ENCODE results near the gene CFAP299.

The CFAP299 gene

GRCh38 chr4:80447493-80447892 is 112.0 kb downstream of the CFAP299 start:
- no peak for DNase-seq (ENCODE audit: low read depth in 2 of 2)

GRCh38 chr4:80448056-80448455 is 112.5 kb downstream of the CFAP299 start:
- no peak for DNase-seq (ENCODE audit: low read depth in 2 of 2)

DNA sequence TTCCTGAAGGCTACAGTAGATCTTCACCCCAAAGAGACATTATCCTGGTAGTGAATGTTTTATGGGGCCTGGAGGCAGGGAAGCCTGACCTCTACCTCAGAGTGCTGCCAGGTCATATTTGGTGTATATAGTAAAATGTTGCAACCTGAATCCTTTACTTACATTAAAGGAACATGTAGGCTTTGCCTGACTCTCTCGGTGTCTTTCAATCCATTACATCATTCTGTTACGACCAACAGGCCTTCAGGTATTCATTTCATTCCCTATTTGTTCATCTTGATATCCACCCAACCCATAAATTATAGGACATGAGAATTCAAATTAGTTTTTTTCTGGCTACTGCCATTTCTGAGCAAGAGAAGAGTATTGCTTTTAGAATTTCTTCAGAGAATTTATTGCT is 116.5 kb downstream of the CFAP299 start:
- no peak for DNase-seq (ENCODE audit: low read depth in 2 of 2)

- DNase-seq (ENCODE audit: low read depth in 2 of 2), result no peak
Measured at GRCh38 chr4:80452768-80453167, 117.2 kb downstream of the CFAP299 start.

GRCh38 chr4:80454040-80454439 is 118.5 kb downstream of the CFAP299 start:
- no peak for DNase-seq (ENCODE audit: low read depth in 2 of 2)

GRCh38 chr4:80454556-80454955 is 119.0 kb downstream of the CFAP299 start:
- DNase-seq (ENCODE audit: low read depth in 2 of 2), result no peak

DNA sequence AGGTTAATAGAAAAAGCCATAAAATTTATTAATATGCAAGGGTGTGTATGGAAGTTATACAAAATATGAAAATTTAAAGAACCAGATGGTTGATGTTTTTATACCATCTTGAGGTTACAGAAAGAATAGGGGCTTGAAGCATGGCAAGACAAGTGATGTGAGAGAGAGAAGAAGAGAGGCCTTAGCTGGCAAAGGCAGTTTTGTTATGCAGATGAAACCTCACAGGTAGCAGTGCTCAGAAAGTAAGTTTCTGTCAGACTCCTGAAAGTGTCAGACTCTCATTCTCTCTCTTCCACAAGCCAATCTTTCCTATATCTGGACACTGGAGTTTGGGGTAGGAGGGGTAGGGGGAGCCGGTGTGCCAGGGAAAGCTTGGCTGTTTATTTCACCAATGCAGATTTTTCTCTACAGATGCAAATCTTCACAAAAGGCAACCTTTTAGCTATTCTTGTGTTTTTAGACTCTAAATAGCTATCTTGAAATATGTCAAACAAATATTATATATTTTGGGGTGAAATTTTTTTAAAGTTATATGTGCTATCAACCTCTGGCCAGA is 124.5 kb downstream of the CFAP299 start:
- DNase-seq (ENCODE audit: low read depth in 2 of 2), result no peak

GRCh38 chr4:80461412-80461811 is 125.9 kb downstream of the CFAP299 start:
- DNase-seq (ENCODE audit: low read depth in 2 of 2), result no peak

DNA sequence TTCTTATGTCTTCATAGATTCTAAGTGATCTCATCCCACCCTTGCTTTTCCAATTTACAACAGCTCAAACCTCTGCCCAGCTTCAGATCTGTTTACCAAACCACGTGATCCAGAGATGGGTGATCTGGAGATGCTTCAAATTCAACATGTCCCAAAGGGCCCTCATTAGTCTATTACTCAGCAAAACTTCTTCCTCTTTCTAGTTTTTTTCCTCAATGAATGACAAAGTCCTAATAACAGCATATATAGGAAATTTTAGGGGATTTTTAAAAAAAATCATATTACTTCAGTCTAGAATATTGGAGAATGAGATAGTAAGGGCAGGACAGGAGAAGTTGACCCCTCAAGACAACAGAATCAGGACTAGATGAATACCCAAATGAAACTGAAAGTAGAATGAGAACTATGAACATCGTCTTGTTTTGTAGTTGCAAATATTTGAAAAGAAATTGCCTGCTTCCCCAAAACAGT is 127.1 kb downstream of the CFAP299 start:
- DNase-seq (ENCODE audit: low read depth in 2 of 2), result no peak

GRCh38 chr4:80463509-80463908 is 128.0 kb downstream of the CFAP299 start:
- DNase-seq (ENCODE audit: low read depth in 2 of 2), result no peak

DNA sequence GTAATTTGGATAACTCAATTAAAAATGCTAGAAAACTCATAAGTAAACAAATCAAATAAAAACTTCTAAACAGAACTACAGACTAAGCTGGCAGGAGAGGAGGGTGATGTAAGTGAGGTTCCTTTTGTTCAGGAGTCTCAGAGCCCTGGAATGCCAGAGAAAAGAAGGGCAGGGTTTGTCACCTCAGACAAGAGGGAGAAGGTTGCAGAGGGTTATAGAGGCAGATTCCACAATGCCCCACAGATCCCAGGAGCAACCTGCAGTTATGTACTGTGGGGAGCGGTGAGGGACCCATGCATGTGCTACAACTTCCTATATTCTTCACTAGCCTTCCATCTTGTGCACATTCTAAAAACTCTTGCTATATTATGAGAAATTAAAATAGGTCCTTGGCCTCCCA is 129.7 kb downstream of the CFAP299 start:
- DNase-seq (ENCODE audit: low read depth in 2 of 2), result no peak

- DNase-seq (ENCODE audit: low read depth in 2 of 2), result no peak
Measured at GRCh38 chr4:80465736-80466135, 130.2 kb downstream of the CFAP299 start.

GRCh38 chr4:80466618-80467017 is 131.1 kb downstream of the CFAP299 start:
- no peak for DNase-seq (ENCODE audit: low read depth in 2 of 2)

DNA sequence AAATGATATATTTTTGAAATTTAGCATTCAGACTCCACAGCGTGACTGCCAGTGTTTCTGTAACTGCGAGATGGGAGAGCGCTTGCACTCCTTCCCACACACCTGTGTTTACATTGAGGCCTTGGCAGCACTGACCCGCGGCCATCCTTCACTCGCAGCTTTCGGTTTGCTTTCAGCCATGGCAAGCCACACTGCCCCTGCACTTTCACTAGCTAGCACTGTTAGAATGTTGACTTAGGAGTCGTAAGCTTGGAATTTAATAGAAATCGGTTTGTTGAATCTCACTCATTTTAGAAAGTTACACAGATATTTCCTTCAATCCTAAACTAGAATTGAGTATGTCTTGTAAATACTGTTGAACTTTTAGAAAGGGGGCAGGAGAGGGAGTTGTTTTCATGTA is 136.2 kb downstream of the CFAP299 start:
- no peak for DNase-seq (ENCODE audit: low read depth in 2 of 2)

DNA sequence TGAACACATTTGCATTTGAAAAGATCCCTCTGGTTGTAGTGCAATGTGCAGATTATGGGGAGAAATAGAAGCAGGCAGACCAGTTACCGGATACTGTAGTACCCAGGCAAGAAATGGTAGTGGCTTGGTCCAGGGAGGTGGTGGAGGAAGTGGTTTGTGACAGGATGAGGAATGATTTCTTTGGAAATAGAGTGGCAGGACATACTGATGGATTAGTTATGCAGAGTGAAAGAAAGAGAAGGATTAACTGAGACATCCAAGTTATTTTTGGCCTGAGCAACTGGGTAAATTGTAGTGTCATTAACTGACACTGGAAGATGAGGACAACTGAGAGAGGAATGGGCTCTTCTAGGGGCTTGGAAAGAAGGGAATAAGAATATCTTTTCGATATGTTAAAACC is 139.7 kb downstream of the CFAP299 start:
- no peak for DNase-seq (ENCODE audit: low read depth in 2 of 2)

DNA sequence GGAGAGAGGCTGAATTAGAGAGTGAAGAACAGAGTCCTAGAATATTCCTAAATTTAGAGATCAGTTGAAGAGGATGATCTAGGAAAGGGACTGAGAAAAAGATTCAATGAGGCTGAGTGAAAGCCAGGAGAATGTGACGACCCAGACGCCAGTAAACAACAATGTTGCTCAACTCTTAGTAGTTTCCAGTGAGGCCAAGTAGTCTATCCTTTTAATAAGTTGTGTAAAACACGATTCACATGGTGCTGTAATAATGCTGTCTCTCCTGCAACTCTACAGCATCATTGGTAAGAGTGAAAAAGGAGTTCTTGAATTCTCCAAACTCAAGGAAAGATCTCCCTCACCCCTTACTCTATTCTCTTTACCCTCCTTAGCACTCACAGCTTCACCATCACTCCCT is 140.3 kb downstream of the CFAP299 start:
- no peak for DNase-seq (ENCODE audit: low read depth in 2 of 2)

DNA sequence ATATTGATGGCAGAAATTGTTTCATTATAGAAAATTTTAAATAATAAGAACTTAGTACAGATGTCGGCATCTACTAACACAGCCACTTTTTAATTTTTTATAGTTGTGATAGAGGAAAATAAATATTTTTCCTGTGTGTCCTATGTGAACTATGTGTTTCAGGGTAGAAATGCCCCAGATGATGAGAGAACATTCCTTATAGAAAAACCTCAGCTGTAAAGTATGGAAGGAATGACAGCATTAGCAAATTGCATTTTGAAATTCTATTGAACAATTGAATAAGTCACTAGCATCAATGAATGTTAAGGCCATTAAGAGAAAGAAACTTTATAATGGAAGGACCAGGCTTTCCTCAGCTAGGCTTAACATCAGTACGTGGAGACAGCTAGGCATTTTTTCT is 149.2 kb downstream of the CFAP299 start:
- no peak for DNase-seq (ENCODE audit: low read depth in 2 of 2)

DNA sequence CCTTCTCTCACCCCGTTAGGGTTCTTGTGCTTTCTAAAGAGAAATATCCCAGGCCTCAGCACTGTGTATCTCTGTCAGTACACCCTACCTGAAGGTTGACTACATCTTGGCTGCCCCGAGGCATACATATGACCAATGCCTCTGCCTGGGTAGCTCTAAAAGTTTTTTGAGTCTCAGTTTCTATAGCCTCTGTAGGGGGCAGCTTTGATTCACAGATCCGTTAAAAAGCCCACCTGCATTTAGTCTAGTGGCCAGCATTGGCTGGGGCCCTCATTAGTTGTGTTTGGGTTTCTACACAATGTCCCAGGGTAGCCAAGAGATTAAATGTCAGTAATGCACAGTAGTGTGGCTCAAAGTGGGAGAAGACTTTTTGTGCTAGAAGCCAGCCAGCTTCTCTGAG is 151.1 kb downstream of the CFAP299 start:
- DNase-seq (ENCODE audit: low read depth in 2 of 2), result no peak

DNA sequence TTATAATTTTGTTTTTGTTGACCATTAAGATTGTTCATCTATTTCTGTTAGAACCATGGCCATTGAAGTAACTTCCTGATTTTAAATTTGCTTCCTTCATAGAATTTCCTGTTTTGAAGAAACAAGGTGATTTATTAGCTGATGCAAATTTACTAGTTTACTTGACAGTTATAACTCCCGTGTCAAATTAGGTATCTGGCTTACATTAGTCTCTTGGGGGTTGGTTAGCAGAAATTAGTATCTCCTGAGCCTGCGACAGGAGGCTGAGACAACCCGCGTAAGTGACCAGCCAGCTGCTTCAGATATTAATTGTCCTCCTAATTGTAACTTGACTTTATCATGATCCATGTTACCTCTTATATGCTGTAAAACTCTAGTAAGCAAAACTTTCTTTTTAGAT is 154.3 kb downstream of the CFAP299 start:
- no peak for DNase-seq (ENCODE audit: low read depth in 2 of 2)

DNA sequence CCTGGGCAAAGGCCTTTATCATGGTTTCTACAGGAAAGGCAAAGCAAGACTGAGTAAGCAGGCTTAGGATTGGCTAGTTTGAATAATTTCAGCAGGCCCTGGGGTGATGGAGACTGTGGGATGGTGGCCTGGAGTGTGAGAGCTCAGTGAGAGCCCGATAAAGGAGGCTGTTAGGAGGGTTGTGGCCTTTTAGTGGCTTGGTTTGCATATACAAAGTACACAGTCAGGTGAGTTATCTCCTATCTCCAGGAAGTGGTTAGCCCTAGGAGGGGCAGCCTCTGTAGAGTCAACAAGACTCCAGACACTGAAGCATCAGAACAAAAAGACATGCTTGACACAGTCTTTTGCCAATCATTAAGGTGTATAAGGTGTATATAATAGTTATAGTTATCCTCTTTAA is 157.2 kb downstream of the CFAP299 start:
- DNase-seq (ENCODE audit: low read depth in 2 of 2), result peak in 1 of 2 donors; percentile 12

DNA sequence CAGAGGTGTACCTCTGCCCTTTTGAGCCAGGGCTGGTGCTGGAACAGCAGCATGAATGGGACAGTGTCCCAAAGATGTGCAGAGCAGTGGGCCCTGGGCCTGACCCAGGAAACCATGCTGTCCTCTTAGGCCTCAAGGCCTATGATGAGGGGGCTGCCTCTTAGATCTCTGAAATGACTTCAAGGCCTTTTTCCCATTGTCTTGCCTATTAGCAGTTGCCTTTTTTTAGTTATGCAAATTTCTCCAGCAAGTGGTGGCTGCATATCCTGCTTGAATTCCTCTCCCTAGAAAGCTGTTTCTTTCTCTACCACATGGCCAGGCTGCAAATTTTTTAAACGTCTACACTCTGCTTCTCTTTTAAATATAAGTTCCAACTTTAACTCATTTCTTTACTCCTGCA is 160.3 kb downstream of the CFAP299 start:
- DNase-seq (ENCODE audit: low read depth in 2 of 2), result no peak

DNA sequence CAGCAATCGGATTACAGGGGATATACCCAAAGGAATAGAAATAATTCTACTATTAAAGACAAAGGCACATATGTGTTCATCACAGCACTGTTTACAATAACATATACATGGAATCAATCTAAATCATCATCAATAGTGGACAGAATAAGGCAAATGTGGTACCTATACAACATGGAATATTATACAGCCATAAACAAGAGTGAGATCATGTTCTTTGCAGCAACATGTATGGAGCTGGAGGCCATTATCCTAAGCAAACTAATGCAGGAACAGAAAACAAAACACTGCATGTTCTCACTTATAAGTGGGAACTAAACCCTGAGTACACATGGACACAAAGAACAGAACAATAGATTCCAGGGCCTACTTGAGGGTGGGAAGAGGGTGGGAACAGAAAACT is 163.2 kb downstream of the CFAP299 start:
- DNase-seq (ENCODE audit: low read depth in 2 of 2), result no peak

DNA sequence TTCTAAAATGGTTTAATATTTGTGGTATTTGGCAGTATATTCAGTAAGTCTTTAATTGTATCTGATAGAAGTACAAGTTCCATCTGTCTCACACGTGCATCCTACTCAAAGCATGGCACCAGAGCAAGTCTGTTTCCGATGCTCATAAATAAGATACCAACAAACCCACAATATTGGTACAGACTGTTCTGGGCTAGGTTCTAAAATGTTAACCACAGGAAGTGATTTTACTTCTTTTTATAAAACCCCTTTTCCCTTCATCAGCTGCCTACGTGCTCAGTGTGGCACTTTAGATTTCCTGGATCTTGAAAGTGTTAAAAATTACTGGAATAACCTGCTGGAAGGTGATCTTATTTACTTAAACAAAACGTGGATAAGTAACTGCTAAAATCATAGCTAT is 165.1 kb downstream of the CFAP299 start:
- no peak for DNase-seq (ENCODE audit: low read depth in 2 of 2)

- no peak for DNase-seq (ENCODE audit: low read depth in 2 of 2)
Measured at GRCh38 chr4:80507077-80507476, 171.5 kb downstream of the CFAP299 start.
